Left kidney (tissue), 2 donors: ENCODE measurements around the gene WDR13. TPM values are rescaled to one million over a fixed set of nuclear protein-coding genes. Genes with fewer than 3 reads are reported as not detected.

ENCODE experiments used
- DNase-seq: peaks from one replicate; pipeline ENCODE4 v3.0.0-alpha.2; 2013
- polyA plus RNA-seq: library from polyadenylated mRNA; unstranded; fragments of 120-200 nt; gene quantifications from one replicate; pipeline ENCODE4 v1.2.1, GENCODE V29; 2013; ENCODE audit not compliant: insufficient read length

Gene WDR13
- polyA plus RNA-seq, 1 donor = 116 TPM

DNA sequence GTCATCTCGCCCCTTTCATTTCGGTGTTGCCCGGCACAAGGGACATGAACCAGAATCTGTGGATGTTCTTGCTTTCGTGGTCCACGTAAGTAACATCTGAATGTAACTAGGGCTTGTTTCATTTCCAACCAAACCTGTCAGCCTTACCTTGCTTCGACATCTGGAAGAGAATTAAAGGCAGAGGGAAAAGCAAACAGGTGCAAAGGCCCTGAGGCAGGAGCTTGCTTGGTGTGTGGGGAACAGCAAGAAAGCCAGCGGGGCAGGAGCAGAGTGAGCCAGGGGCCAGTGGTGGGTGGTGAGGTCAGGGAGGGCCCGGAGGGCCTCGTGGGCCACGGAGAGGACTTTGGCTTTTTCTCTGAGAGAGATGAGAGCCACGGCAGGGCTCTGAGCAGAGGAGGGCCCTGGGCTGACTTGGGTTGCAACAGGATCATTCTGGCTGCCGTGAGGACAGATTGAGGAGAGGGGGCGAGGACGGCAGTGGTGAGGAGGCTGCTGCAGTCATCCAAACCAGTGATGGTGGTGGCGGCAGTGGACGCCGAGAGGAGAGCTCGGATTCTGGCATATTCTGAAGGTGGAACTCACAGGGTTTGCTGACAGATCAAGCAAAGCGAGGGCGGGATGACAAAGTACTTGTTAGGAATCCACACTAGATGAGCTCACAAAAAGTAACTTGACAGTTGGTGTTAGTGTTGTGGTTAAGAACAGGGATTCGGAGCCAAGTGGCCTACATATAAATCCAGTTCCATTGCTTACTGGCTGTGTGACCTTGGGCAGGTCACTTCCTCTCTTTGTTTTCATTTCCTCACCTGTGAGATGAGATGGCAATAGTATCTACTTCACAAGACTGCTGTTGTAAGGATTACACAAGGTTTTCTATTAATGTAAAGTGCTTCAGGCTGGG is 6.8 kb upstream of the WDR13 start:
- no peak for DNase-seq

- no peak for DNase-seq
Observed at GRCh38 chrX:48591255-48591791, 6.0 kb upstream of the WDR13 start.

GRCh38 chrX:48592971-48593370 is 4.3 kb upstream of the WDR13 start:
- DNase-seq = no peak

DNA sequence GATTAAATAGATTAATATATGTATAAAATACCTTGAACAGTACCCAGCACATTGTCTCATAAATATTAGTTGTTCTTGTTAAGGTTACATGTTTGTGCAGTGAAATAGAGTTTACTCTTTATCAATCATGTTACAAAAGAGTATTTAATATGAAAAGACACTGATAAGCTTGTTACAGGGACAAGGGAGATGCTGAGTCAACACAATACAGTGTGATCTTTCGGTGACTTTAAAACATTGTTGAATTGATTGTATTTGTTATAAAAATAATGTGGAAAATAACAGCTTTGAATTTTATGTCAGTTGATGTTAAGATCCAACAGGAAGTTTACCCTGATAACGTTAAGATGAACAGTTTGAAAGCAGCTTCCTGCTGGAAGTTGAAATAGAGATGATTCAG is 1.4 kb upstream of the WDR13 start:
- DNase-seq = no peak

GRCh38 chrX:48598614-48599013 is 1.3 kb downstream of the WDR13 start:
- DNase-seq = no peak

GRCh38 chrX:48599341-48599740 is 2.0 kb downstream of the WDR13 start:
- DNase-seq = no peak

DNA sequence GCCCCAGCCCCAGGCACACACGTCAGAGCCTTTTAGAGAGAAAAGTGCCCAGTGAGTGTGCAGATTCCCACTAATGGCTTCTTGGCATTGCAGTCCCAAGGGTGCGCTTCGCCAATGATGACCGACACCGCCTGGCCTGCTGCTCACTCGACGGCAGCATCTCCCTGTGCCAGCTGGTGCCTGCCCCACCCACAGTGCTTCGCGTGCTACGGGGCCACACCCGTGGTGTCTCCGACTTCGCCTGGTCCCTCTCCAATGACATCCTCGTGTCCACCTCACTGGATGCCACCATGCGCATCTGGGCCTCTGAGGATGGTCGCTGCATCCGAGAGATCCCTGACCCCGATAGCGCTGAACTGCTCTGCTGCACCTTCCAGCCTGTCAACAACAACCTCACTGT is 2.9 kb downstream of the WDR13 start:
- DNase-seq = no peak

DNA sequence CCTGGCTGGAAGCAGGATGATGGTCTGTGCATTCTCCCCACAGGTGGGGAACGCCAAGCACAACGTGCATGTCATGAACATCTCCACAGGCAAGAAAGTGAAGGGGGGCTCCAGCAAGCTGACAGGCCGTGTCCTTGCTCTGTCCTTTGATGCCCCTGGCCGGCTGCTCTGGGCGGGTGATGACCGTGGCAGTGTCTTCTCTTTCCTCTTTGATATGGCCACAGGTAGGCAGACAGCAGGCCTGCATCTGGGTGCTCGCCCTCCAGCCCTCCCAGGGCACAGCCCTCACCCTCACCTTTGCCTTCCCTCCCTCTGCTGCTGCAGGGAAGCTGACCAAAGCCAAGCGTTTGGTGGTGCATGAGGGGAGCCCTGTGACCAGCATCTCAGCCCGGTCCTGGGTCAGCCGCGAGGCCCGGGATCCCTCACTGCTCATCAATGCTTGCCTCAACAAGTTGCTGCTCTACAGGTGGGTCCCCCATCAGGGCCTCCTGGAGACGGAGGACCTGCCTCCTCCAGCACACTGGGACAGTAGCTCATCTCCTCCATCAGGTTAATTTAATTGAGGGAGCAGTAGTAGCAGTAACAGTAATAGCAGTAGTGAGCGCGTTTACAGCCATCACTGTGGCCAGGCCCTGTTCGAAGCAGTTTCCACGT is 4.6 kb downstream of the WDR13 start:
- no peak for DNase-seq

DNA sequence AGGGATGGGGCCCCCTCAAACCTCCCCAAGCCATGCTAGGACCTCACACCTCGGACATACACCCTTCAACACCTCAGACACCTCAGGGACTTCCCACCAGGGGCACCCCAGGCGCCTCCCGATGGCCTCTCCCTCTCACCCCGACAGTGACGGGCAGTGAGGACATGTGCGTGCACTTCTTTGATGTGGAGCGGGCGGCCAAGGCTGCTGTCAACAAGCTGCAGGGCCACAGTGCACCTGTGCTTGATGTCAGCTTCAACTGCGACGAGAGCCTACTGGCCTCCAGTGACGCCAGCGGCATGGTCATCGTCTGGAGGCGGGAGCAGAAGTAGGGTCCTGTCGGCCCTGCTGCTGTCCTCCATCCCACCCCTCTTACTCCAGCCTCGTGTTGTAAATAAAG is 7.4 kb downstream of the WDR13 start:
- DNase-seq = no peak

DNA sequence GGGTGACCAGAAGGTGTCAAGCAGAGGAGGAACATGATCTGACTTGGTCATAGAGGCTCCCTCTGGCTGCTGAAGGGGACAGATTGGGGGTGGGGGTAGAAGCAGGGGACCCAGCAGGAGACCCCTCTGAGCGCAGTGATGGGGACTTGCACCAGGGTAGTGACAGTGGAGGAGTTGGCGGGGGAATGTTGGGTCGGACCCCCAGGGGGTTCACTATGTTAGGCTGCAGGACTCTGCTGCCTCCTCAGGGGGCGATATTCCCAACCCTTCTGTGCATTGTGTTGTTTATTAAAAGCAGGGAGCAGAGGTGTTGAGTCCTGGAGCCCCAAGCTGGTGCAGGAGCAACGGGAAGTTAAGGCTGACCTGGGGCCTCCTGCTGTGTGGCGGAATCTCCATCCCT is 8.8 kb downstream of the WDR13 start:
- DNase-seq = no peak

- no peak for DNase-seq
Observed at GRCh38 chrX:48611703-48612102, 14.4 kb downstream of the WDR13 start.

DNA sequence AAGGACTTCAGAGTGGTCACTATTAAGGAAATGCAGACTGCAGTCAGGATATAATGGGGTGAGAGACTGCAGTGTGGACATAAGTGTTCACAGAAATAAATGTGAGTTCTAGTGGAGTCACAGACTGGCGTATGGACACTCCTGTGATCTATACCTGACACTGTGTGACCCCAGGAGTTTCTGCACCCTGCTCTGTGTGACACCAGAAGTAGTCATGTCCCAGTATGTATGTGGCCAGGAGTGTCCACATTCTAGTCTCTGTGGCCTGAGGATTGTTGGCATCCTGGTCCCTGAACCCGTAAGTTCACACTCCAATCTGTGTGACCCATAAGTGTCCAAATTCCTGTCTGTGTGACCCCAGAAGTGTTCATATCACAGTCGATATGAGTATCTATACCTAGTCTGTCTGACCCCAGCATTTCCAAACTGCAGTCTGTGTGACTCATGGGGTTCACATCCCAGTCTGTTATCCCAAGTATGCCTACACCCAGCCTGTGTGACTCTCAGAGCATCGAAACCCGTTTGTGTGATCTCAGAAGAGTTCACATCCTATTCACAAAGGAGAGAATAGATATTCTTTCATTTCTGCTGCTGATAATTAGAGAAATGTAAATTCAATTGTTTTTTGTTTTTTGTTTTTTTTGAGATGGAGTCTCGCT is 16.3 kb downstream of the WDR13 start:
- DNase-seq = no peak

GRCh38 chrX:48616576-48616975 is 19.3 kb downstream of the WDR13 start:
- no peak for DNase-seq

DNA sequence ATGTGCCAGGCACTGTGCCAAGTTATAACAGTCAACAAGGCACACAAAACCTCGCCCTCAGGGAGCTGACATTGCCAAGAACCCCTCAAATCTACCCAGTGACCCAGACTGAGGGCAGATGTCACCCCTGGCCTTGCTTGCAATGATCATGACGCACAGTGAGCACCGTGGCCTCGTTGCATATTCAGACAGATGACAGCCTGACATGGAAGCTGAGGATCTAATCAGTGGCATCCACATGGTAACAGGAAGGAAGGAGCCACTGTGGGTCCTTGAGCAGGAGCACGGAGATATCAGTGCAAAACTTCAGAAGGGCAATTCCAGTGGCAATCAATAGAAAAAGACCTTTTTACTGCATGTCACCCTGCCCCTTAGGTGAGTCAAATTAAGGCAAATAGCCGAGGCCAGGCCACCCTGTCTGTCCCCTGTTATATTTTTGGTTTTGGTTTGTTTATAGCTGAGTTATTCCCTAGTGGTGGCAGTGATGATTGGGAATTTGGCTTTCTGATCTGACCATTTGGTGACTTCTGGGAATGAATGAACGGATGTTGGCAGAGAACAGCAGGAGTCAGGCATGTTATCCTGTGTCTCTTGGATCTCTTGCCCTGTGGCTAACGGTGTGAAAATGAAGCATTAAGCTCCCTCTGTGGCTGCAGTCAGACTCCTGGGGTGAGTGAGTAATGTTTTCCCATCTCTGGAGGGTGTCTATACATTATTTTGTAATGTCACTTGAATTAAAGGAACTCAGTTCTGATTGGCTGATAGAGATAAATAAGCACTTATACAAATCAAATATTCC is 20.4 kb downstream of the WDR13 start:
- no peak for DNase-seq

- DNase-seq = no peak
Observed at GRCh38 chrX:48626401-48627298, 29.4 kb downstream of the WDR13 start.

DNA sequence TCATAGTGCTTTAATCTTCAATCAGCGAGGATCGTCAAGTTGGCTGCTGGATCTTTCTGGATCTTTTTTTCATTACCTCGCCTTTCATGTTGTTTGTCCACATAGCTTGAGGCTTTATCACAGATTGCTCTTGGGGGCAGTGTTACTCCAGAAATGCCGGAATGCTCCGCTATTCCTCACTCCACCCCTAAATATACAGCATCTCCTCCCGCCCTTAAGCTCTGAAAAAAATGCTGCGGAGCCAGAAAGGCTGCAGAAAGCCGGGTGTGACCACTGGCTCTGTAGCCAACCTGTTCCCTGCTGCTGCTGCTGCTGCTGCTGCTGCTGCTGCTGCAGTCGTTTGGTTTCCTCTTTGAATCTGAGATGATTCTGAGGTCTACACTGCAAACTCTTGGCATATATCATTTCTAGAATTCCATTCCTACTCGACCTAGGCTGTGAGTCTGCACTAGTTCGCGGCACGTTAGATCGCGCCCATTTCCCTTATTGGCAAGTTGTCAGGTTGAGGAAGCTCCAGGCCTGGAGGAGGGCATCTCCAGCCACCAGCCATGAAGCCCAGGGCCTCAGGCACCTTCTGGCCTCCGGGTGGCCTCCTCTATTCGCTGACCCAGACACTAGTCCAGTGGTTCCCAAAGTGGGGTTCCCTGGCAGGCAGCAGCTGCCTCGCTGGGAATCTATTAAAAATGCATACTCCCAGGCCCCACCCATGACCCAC is 34.2 kb downstream of the WDR13 start:
- DNase-seq = peak; percentile 90

- DNase-seq = no peak
Observed at GRCh38 chrX:48632207-48632606, 34.9 kb downstream of the WDR13 start.

GRCh38 chrX:48636301-48636700 is 39.0 kb downstream of the WDR13 start:
- no peak for DNase-seq

DNA sequence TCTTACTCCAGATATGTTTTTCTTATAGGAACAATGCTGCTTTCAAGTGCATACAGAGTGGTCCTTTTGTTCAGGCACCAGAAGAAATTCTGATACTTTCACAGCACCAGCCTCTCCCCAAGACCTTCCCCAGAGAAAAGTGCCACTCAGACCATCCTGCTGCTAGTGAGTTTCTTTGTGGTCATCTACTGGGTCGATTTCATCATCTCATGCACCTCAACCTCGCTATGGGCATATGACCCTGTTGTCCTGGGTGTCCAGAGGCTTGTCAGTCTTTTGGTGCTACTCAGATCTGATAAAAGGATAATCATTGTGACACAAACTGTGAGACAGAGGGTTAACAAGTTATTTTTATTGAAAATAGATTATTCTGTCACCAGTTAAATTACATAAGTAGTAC is 39.5 kb downstream of the WDR13 start:
- DNase-seq = no peak

- no peak for DNase-seq
Observed at GRCh38 chrX:48645669-48646068, 48.4 kb downstream of the WDR13 start.
